ENCODE data around the gene EYS.

The EYS gene

GRCh38 chr6:65186826-65187225 is 520.2 kb downstream of the EYS start:
- Histone ChIP-seq H3K9me3 (ENCODE audit: control insufficient read depth, low read length) (no peaks in the 10 kb centered on the region), H3K9ac (no peak overlapping the region), H3K27me3 (ENCODE audit: control insufficient read depth, insufficient read depth, low read length) (no peaks in the 10 kb centered on the region), H3K4me1 (no peaks in the 10 kb centered on the region), H3K4me3 (ENCODE audit: low read depth, low read length) (no peak overlapping the region), H3K79me2 (no peaks in the 10 kb centered on the region), H3K27ac (no peak overlapping the region), H3K4me2 (ENCODE audit: low read length) (no peak overlapping the region), H2AFZ (no peak overlapping the region), H3K36me3 (ENCODE audit: control insufficient read depth, insufficient read depth, low read length) (no peaks in the 10 kb centered on the region)
- TF ChIP-seq CTCF (IDR thresholded peaks at IDR 0.05): no peak

GRCh38 chr6:65182681-65183080 is 524.3 kb downstream of the EYS start:
- Histone ChIP-seq H3K27me3 (ENCODE audit: control insufficient read depth, insufficient read depth, low read length) (no peaks in the 10 kb centered on the region), H3K9ac (no peak overlapping the region), H2AFZ (no peak overlapping the region), H3K27ac (no peak overlapping the region), H3K36me3 (ENCODE audit: control insufficient read depth, insufficient read depth, low read length) (no peaks in the 10 kb centered on the region), H3K4me1 (no peaks in the 10 kb centered on the region), H3K4me3 (ENCODE audit: low read depth, low read length) (no peak overlapping the region), H3K9me3 (ENCODE audit: control insufficient read depth, low read length) (no peaks in the 10 kb centered on the region), H3K79me2 (no peaks in the 10 kb centered on the region), H3K4me2 (ENCODE audit: low read length) (no peak overlapping the region)
- TF ChIP-seq CTCF (IDR thresholded peaks at IDR 0.05): no peak

GRCh38 chr6:65170273-65170672 is 536.8 kb downstream of the EYS start:
- Histone ChIP-seq H3K27me3 (ENCODE audit: control insufficient read depth, insufficient read depth, low read length) (no peaks in the 10 kb centered on the region), H3K79me2 (no peaks in the 10 kb centered on the region), H2AFZ (no peak overlapping the region), H3K36me3 (ENCODE audit: control insufficient read depth, insufficient read depth, low read length) (no peaks in the 10 kb centered on the region), H3K9ac (no peak overlapping the region), H3K4me1 (no peaks in the 10 kb centered on the region), H3K27ac (no peak overlapping the region), H3K4me3 (ENCODE audit: low read depth, low read length) (no peak overlapping the region), H3K4me2 (ENCODE audit: low read length) (no peak overlapping the region), H3K9me3 (ENCODE audit: control insufficient read depth, low read length) (no peaks in the 10 kb centered on the region)
- TF ChIP-seq CTCF (IDR thresholded peaks at IDR 0.05): no peak

GRCh38 chr6:65161661-65162060 is 545.4 kb downstream of the EYS start:
- Histone ChIP-seq H3K27me3 (ENCODE audit: control insufficient read depth, insufficient read depth, low read length) (no peaks in the 10 kb centered on the region), H3K4me3 (ENCODE audit: low read depth, low read length) (no peak overlapping the region)

More at GRCh38 chr6:65161661-65162060, 545.4 kb downstream of the EYS start:
- H3K4me1 ChIP-seq: no peaks in the 10 kb centered on the region
- no peaks in the 10 kb centered on the region for H3K79me2 ChIP-seq
- no peak for TF ChIP-seq CTCF (IDR thresholded peaks at IDR 0.05)
- H3K36me3 ChIP-seq (ENCODE audit: control insufficient read depth, insufficient read depth, low read length): no peaks in the 10 kb centered on the region
- no peaks in the 10 kb centered on the region for H3K9me3 ChIP-seq (ENCODE audit: control insufficient read depth, low read length)
- no peak overlapping the region for H2AFZ ChIP-seq
- no peak overlapping the region for H3K4me2 ChIP-seq (ENCODE audit: low read length)
- H3K27ac ChIP-seq: no peak overlapping the region
- no peak overlapping the region for H3K9ac ChIP-seq

Data from parathyroid adenoma (tissue), 2 donors.